HG02970 (cell line): ENCODE data around the gene BTBD1.
"Not testable (repeated sequence)": the region's sequence is repeated elsewhere in the genome, so short reads cannot be mapped to it uniquely, and the experiment has no call there.

Source experiments
- ATAC-seq: cut with Tn5 transposase; IDR thresholded peaks from one replicate; pipeline ENCODE4 v1.9.1; 2021; ENCODE audit warnings: mild to moderate bottlenecking, moderate library complexity, moderate number of reproducible peaks; ENCODE audit not compliant: unreplicated experiment, low FRiP score

BTBD1 gene

GRCh38 chr15:83098079-83098478 is 31.0 kb upstream of the BTBD1 start:
- no peak for ATAC-seq

- ATAC-seq = no peak
Observed at GRCh38 chr15:83094583-83094982, 27.5 kb upstream of the BTBD1 start.

- ATAC-seq = no peak
Observed at GRCh38 chr15:83092309-83092976, 25.4 kb upstream of the BTBD1 start.

- ATAC-seq = not testable (repeated sequence)
Observed at GRCh38 chr15:83091965-83092308, 24.9 kb upstream of the BTBD1 start.

- no peak for ATAC-seq
Observed at GRCh38 chr15:83090465-83090864, 23.4 kb upstream of the BTBD1 start.

GRCh38 chr15:83088876-83089275 is 21.8 kb upstream of the BTBD1 start:
- no peak for ATAC-seq

- no peak for ATAC-seq
Observed at GRCh38 chr15:83087576-83087975, 20.5 kb upstream of the BTBD1 start.

- ATAC-seq = not testable (repeated sequence)
Observed at GRCh38 chr15:83085864-83086552, 19.0 kb upstream of the BTBD1 start.

GRCh38 chr15:83085461-83085860 is 18.4 kb upstream of the BTBD1 start:
- not testable (repeated sequence) for ATAC-seq

GRCh38 chr15:83082730-83083386 is 15.8 kb upstream of the BTBD1 start:
- ATAC-seq = no peak

- no peak for ATAC-seq
Observed at GRCh38 chr15:83081256-83082014, 14.4 kb upstream of the BTBD1 start.

GRCh38 chr15:83078712-83079111 is 11.7 kb upstream of the BTBD1 start:
- ATAC-seq = no peak

- no peak for ATAC-seq
Observed at GRCh38 chr15:83077491-83078230, 10.6 kb upstream of the BTBD1 start.

GRCh38 chr15:83069211-83069642 is 2.2 kb upstream of the BTBD1 start:
- not testable (repeated sequence) for ATAC-seq

- no peak for ATAC-seq
Observed at GRCh38 chr15:83068054-83068453, 1.0 kb upstream of the BTBD1 start.

- no peak for ATAC-seq
Observed at GRCh38 chr15:83067638-83067962, 548 bp upstream of the BTBD1 start.

- no peak for ATAC-seq
Observed at GRCh38 chr15:83066034-83066733, 868 bp downstream of the BTBD1 start.

GRCh38 chr15:83065431-83065830 is 1.6 kb downstream of the BTBD1 start:
- ATAC-seq = no peak

- no peak for ATAC-seq
Observed at GRCh38 chr15:83064859-83065258, 2.2 kb downstream of the BTBD1 start.

GRCh38 chr15:83063551-83063950 is 3.5 kb downstream of the BTBD1 start:
- ATAC-seq = no peak
